ENCODE measurements around the gene CLDN19.

CLDN19 gene

GRCh38 chr1:42692911-42693310 is 47.1 kb downstream of the CLDN19 start:
- no peak for DNase-seq

DNA sequence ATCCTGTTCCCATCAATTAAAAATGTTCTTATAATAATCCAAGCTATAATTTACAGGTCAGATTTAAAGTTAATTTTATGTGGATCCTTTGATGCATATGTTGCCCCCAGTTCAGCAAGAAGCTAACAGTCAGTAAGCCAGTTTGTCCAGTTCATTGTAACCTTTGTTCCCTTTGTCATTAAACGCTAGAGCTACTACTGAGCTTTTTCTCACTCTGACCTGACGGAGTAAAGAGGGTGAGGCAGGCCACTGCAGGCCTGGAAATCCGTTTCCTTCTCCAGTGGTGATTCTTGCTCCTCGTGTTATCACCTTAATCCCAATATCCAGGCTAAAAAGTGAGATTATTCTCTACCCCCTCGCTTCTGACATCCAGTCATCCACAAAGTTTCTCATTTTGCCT is 47.6 kb downstream of the CLDN19 start:
- DNase-seq: no peak

DNA sequence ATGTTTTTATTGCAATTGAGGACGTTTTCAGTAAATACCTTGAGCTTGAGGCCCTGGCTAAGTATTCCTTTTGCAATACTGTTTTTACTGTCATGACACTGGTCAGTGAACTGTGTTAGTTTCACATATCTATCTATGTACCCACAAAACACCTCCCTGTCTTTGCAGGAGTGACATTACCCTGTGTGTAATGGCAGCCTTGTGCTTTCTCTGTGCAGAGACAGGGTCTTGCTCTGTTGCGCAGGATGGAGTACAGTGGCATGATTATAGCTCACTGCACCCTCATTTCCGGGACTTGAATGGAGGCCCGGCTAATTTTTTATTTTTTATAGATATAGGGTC is 48.9 kb downstream of the CLDN19 start:
- no peak for DNase-seq

DNA sequence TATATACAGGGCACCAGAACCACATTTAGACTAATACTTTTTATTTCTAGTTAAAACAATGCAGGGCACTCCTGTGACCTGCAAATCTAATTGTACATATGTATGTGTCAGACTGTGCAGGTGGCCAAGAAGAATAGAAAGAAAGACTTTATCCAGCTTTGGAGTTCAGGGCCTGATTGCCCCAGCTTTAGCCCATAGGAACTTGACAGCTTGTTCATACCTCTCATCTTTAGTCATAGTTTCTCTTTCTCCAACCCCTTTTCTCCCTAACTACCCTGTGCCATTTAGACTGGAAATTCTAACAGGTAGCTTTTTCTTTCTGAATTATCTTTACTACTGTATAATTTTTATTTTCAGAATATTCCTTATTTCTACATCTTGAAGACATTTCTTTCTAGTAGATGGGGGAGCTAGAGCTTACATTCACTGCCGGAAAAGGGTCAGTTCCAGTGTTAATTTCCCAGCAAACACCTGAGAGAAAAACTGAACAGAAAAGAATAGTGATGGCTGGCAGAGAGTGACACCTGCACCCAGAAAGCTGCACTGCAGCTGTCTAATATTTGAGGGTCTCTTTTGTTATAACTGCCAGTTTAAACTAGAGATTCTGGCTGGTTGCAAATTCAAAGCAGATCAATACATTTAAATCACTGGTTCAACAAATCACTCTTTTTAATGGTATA is 49.4 kb downstream of the CLDN19 start:
- DNase-seq: no peak

- no peak for DNase-seq
Measured at GRCh38 chr1:42689912-42690311, 50.1 kb downstream of the CLDN19 start.

- no peak for DNase-seq
Measured at GRCh38 chr1:42686418-42686817, 53.6 kb downstream of the CLDN19 start.

GRCh38 chr1:42684139-42684538 is 55.9 kb downstream of the CLDN19 start:
- DNase-seq: peak; percentile 15

Measured in activated naive CD4-positive, alpha-beta T cell treated with anti-CD3 and anti-CD28 coated beads, Interleukin-2, amount 50 U/mL, for 16 hours (primary cell).